Left ventricle myocardium inferior (tissue), 1 donor: ENCODE data around the gene JAML. TPM values are rescaled to one million over a fixed set of nuclear protein-coding genes. Genes with fewer than 3 reads are reported as not detected.
A peak's percentile ranks its signal among the peaks of the same experiment; 100 is the strongest.

Experiments used
- DNase-seq: peaks from one replicate; pipeline ENCODE4 v3.0.0-alpha.2; 2020
- H3K27ac ChIP-seq: fragments of 200-600 bp; replicated peaks from 2 replicates; pipeline ENCODE4 v1.8.0; 2021
- H3K27me3 ChIP-seq: fragments of 200-600 bp; 2 replicates; pipeline ENCODE4 v1.8.0; 2021; ENCODE audit warnings: low read depth
- H3K36me3 ChIP-seq: fragments of 200-600 bp; 2 replicates; pipeline ENCODE4 v1.8.0; 2021
- H3K4me1 ChIP-seq: fragments of 200-600 bp; 2 replicates; pipeline ENCODE4 v1.8.0; 2021
- H3K4me3 ChIP-seq: fragments of 200-600 bp; 2 replicates; pipeline ENCODE4 v1.8.0; 2021; ENCODE audit warnings: mild to moderate bottlenecking, moderate library complexity
- H3K9me3 ChIP-seq: fragments of 200-600 bp; replicated peaks from 2 replicates; pipeline ENCODE4 v1.8.0; 2021
- CTCF ChIP-seq: fragments of 200-600 bp; IDR thresholded peaks from 2 replicates; pipeline ENCODE4 v1.8.0; 2021; ENCODE audit warnings: antibody characterized with exemption, mild to moderate bottlenecking, borderline replicate concordance
- intact Hi-C: fragments of 100-400 bp; cut with micrococcal nuclease; formaldehyde crosslinking; loops from one replicate; pipeline ENCODE4 v1.11.0; 2022
- total RNA-seq: library from RNA; stranded (reverse); fragmentation: NEBNext Ultra II Directional; extraction: Animal tissue kit (Norgen Biotek cat#: 25700); gene quantifications from one replicate; pipeline ENCODE4 v1.2.1, GENCODE V29; 2021
- donor health status: DM: no; HTN: yes; CAD: no; lungs with severe emphysema.

Gene JAML
- total RNA-seq, 1 donor from 2014 or later: 2.9 TPM

- Histone ChIP-seq H3K36me3 (peaks cover 10% of the 10 kb centered on the region), H3K9me3 (no peaks in the 10 kb centered on the region), H3K4me1 (peaks cover 58% of the 10 kb centered on the region), H3K27ac (peak overlapping the region; percentile 50), H3K4me3 (peak overlapping the region; percentile 46), H3K27me3 (peaks cover 4% of the 10 kb centered on the region)
- intact Hi-C loops: no loop called here
- peak; percentile 71 for DNase-seq
- peak; percentile 91 for TF ChIP-seq CTCF
Measured at GRCh38 chr11:118171269-118172062, 53.3 kb downstream of the JAML start.

DNA sequence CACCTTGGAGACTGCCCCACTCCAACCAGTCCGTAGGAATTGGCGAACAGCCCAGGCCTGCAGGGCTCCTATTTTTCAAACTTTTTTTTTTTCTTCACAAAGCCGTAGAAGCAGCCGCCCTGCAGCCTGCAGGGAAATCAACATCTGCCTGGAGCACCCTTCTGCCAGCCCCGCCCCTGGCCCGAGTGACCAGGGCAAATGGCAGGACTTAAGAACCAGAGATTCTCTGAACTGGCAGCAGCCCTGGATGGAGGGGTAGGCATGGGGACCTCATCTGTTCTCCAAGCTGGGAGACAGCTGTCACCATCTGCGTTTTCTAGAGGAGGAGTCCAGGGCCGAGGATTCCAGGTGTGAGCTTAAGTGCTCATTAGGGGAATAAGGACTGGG is 53.9 kb downstream of the JAML start:
- TF ChIP-seq CTCF: no peak
- intact Hi-C loops: no loop called here
- peaks cover 4% of the 10 kb centered on the region for H3K27me3 ChIP-seq
- DNase-seq: no peak
- peaks cover 60% of the 10 kb centered on the region for H3K4me1 ChIP-seq
- H3K27ac ChIP-seq: peak overlapping the region; percentile 9
- no peaks in the 10 kb centered on the region for H3K9me3 ChIP-seq
- H3K36me3 ChIP-seq: peaks cover 10% of the 10 kb centered on the region
- H3K4me3 ChIP-seq: no peak overlapping the region

- no peak overlapping the region for H3K4me3 ChIP-seq
- H3K27ac ChIP-seq: peak overlapping the region; percentile 45
- H3K27me3 ChIP-seq: peaks cover 4% of the 10 kb centered on the region
- TF ChIP-seq CTCF: no peak
- no peaks in the 10 kb centered on the region for H3K9me3 ChIP-seq
- H3K4me1 ChIP-seq: peaks cover 57% of the 10 kb centered on the region
- intact Hi-C loops: no loop called here
- H3K36me3 ChIP-seq: peaks cover 10% of the 10 kb centered on the region
- DNase-seq: no peak
Measured at GRCh38 chr11:118170231-118170630, 54.6 kb downstream of the JAML start.

DNA sequence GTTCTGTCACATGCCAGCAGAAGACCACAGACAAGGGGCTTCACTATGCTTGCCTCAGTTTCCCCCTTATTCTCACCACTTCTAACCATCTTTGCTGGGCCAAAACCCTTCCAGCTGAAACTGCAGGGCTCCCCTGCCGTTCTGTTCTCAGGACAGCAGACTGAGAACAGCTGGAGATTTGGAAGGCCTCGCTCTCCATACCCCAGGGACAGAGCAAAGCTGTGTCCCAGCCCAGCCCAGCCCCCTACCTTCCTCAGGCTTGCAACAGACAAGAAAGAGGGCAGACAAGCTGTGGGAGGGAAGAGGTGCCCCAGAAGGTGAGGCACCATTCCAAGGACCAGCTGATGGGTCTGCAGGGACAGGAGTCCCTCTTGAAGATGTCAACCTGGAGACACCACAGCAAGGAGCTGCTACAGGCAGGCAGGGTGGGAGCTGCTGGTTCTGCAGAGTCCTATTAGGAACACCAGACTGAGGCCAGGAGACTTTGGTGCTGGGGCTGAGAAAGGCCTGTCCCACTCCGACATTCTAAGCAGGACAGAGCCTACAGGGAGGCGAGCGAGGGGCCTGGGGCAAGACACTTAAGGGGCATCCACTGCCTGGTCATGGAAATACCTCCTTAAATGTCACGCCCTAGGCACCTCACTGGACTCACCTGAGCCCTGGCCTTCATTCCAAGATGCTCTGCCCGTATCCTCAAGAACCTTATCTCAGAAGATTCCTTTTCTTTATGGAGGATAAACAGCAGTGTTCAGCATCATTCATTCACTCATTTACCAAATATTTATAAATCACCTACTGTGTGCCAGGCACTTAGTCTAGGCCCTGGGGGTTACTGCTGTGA is 55.3 kb downstream of the JAML start:
- H3K9me3 ChIP-seq: no peaks in the 10 kb centered on the region
- no peak for DNase-seq
- H3K27ac ChIP-seq: peak overlapping the region; percentile 45
- peaks cover 10% of the 10 kb centered on the region for H3K36me3 ChIP-seq
- H3K27me3 ChIP-seq: peaks cover 4% of the 10 kb centered on the region
- intact Hi-C loops: no loop called here
- no peak overlapping the region for H3K4me3 ChIP-seq
- TF ChIP-seq CTCF: no peak
- peaks cover 55% of the 10 kb centered on the region for H3K4me1 ChIP-seq

GRCh38 chr11:118168751-118169150 is 56.1 kb downstream of the JAML start:
- Histone ChIP-seq H3K4me1 (peaks cover 50% of the 10 kb centered on the region), H3K27me3 (peaks cover 4% of the 10 kb centered on the region), H3K27ac (no peak overlapping the region), H3K4me3 (no peak overlapping the region), H3K9me3 (no peaks in the 10 kb centered on the region), H3K36me3 (peaks cover 10% of the 10 kb centered on the region)
- no peak for TF ChIP-seq CTCF
- intact Hi-C loops: no loop called here
- DNase-seq: no peak
